Heart left ventricle (tissue), 16 donors: ENCODE results near the gene PCDHB10. TPM values are rescaled to one million over a fixed set of nuclear protein-coding genes. Genes with fewer than 3 reads are reported as not detected.
A peak's percentile ranks its signal among the peaks of the same experiment; 100 is the strongest.

Source experiments
- ATAC-seq, 4 donors: fragments of 200-7000 bp; cut with Tn5 transposase; one replicate each; pipeline ENCODE4 v1.9.1; 2020 to 2022; ENCODE audit warnings: moderate library complexity in 4 of 4, mild to moderate bottlenecking in 3 of 4, moderate number of reproducible peaks in 1 of 4
- DNase-seq, 5 donors: peaks; one replicate each; pipeline ENCODE4 v3.0.0-alpha.2; 2020
- H3K27ac ChIP-seq, 12 donors: fragments of 200-600 bp; sonication (generic) in 4 of 12; one replicate each; pipeline versions ENCODE4 v1.5.0 to v1.8.0; 2016 to 2022; ENCODE audit warnings: mild to moderate bottlenecking in 2 of 12
- H3K27me3 ChIP-seq, 9 donors: fragments of 200-600 bp; sonication (generic) in 2 of 9; one replicate each; pipeline versions ENCODE4 v1.5.1 to v1.8.0; 2016 to 2022; ENCODE audit warnings: mild to moderate bottlenecking in 3 of 9
- H3K36me3 ChIP-seq, 9 donors: fragments of 200-600 bp; sonication (generic) in 2 of 9; one replicate each; pipeline versions ENCODE4 v1.5.0 to v1.8.0; 2018 to 2022; ENCODE audit warnings: mild to moderate bottlenecking in 2 of 9
- H3K4me1 ChIP-seq, 12 donors: fragments of 200-600 bp; sonication (generic) in 4 of 12; one replicate each; pipeline versions ENCODE4 v1.5.0 to v1.8.0; 2016 to 2022; ENCODE audit warnings: mild to moderate bottlenecking in 3 of 12
- H3K4me3 ChIP-seq, 12 donors: fragments of 200-600 bp; sonication (generic) in 4 of 12; one replicate each; pipeline versions ENCODE4 v1.5.0 to v1.8.0; 2017 to 2022; ENCODE audit warnings: mild to moderate bottlenecking in 9 of 12, moderate library complexity in 4 of 12
- H3K9me3 ChIP-seq, 12 donors: fragments of 200-600 bp; sonication (generic) in 4 of 12; one replicate each; pipeline versions ENCODE4 v1.5.0 to v1.8.0; 2016 to 2022; ENCODE audit warnings: mild to moderate bottlenecking in 1 of 12
- POLR2A ChIP-seq, 2 donors: fragments of 450-650 bp; IDR thresholded peaks; one replicate each; pipeline ENCODE4 v1.6.1; 2017; ENCODE audit warnings: antibody characterized with exemption in 2 of 2, mild to moderate bottlenecking in 2 of 2, moderate library complexity in 2 of 2
- WGBS, 4 donors: extraction: QIAGEN DNeasy Blood & Tissue Kit in 2 of 4; methylation state at CpG; one replicate each; pipeline versions ENCODE4 v1.1.5 to v1.1.7; 2013 to 2018; 5-methylcytosine and 5-hydroxymethylcytosine counted together
- intact Hi-C, 10 donors: fragments of 100-400 bp; cut with DNase I; formaldehyde crosslinking; loops; one replicate each; pipeline versions ENCODE4 v1.11.1 to v1.14.2; 2022
- long read RNA-seq, 3 donors: library from polyadenylated mRNA; unstranded; transcript quantifications; one replicate each; pipeline ENCODE4 v2.0.0, GENCODE V29; 2020 to 2021
- polyA plus RNA-seq, 2 donors: library from polyadenylated mRNA; stranded (reverse); fragments of 200-250 nt; gene quantifications; one replicate each; pipeline ENCODE4 v1.2.3, GENCODE V29; 2013
- total RNA-seq, 9 donors: library from RNA; depleted of rRNA in 2 of 9; stranded (reverse); fragments of >200 nt in 2 of 9; fragmentation: NEBNext Ultra II Directional in 3 of 9; extraction: Animal tissue kit (Norgen Biotek cat#: 25700) in 3 of 9; gene quantifications; one replicate each; pipeline versions ENCODE4 v1.1.0 to v1.2.4, GENCODE V29; 2016 to 2023
- TF ChIP-seq, protein P1 (sequence below), 12 donors: fragments of 200-600 bp; sonication (generic) in 4 of 12; IDR thresholded peaks; one replicate each; pipeline versions ENCODE4 v1.5.0 to v1.8.0; 2018 to 2022; ENCODE audit warnings: antibody characterized with exemption in 12 of 12, mild to moderate bottlenecking in 5 of 12
- donor health status: ischemic (EF 13 %, LVEDD 7.1; RV severe dilation, severe dysfunction).
- donor health status: healthy with polysubstance abuse.
- donor health status: DM: no; HTN: yes; CAD: no.
- donor health status: DM: no; HTN: no; CAD: no.
- donor health status: ischemic (EF 25% LVEDD 6.9; RV normal size, moderate dysfunction).
- donor health status: ischemic (EF 25% LVEDD 5.7; RV mildly dilated, moderate dysfunction).
- donor health status: healthy.
- donor health status: DM: yes; HTN: yes; CAD: no.
- donor health status: ischemic (EF 35%, LVEDD 5.7; RV mildly dilated, moderate dysfunction).
- donor health status: nonischemic (EF 11% LVEDD 7.7; RV severe dilation, severe dysfunction).
- donor health status: DM: yes; HTN: yes; CAD: no.
- donor health status: PGD.
- donor health status: ischemic (EF 29% LVEDD 5.4; RV normal size, mild dysfunction).
- donor health status: nonischemic (EF 23%, LVEDD 6.1; RV moderate dilation, normal function).

PCDHB10 gene
- 1 to 10 TPM in 4 of 9 donors, under 1 TPM in 5; 0.35 to 1.4 (median 0.91) TPM for total RNA-seq
- under 1 TPM; 0.28 to 0.34 TPM for polyA plus RNA-seq
- long read RNA-seq, donor 1 = 0 reads
- long read RNA-seq, donor 2, partial matches to known transcripts = 0 of 1 reads
- long read RNA-seq, donor 2, other reads (novel, unspliced or antisense) = 1 of 1 reads
- long read RNA-seq, donor 3, partial matches to known transcripts = 0 of 1 reads
- long read RNA-seq, donor 3, other reads (novel, unspliced or antisense) = 0 of 1 reads

DNA sequence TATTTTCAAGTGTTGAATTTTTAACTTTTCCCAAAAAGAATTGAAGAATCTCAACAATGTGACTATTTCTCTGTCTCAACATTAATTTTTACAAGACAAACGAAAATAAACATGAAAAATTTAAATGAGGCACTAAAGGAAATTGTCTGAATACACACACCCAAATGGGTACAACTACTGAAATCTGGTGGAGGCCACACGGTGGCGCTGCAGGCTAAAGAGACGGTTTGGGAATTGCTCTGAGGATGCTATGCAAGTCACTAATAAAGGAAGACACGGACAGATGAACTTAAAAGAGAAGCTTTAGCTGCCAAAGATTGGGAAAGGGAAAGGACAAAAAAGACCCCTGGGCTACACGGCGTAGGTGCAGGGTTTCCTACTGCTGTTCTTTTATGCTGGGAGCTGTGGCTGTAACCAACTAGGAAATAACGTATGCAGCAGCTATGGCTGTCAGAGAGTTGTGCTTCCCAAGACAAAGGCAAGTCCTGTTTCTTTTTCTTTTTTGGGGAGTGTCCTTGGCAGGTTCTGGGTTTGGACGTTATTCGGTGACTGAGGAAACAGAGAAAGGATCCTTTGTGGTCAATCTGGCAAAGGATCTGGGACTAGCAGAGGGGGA lies at the start of gene PCDHB10:
TSS of gene PCDHB10 (plus strand) at position 244 of the 616 bp plus-strand sequence. CDS start at position 444, 200 bp downstream.
- Histone ChIP-seq H3K4me3 (peak within 1 kb of the TSS in 2 of 12 donors; percentile 3 to 29), H3K9me3 (peaks cover 0 to 94% (median 51%) of the 10 kb centered on the region in 12 donors), H3K27ac (no peak within 1 kb of the TSS), H3K27me3 (peaks cover 0 to 17% (median 0%) of the 10 kb centered on the region in 9 donors), H3K4me1 (no peaks in the 10 kb centered on the region), H3K36me3 (peaks cover 0 to under 1% (median 0%) of the 10 kb centered on the region in 9 donors)
- ATAC-seq (no peak), DNase-seq (no peak)
- intact Hi-C loops = loop anchor here in 1 of 10 donors (10.0 kb wide), 1 partner anchor 53 kb away; the partner anchor contains the start of gene PCDHB15
- TF ChIP-seq, protein P1, sequence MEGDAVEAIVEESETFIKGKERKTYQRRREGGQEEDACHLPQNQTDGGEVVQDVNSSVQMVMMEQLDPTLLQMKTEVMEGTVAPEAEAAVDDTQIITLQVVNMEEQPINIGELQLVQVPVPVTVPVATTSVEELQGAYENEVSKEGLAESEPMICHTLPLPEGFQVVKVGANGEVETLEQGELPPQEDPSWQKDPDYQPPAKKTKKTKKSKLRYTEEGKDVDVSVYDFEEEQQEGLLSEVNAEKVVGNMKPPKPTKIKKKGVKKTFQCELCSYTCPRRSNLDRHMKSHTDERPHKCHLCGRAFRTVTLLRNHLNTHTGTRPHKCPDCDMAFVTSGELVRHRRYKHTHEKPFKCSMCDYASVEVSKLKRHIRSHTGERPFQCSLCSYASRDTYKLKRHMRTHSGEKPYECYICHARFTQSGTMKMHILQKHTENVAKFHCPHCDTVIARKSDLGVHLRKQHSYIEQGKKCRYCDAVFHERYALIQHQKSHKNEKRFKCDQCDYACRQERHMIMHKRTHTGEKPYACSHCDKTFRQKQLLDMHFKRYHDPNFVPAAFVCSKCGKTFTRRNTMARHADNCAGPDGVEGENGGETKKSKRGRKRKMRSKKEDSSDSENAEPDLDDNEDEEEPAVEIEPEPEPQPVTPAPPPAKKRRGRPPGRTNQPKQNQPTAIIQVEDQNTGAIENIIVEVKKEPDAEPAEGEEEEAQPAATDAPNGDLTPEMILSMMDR (IDR thresholded peaks at IDR 0.05) = peak in 8 of 12 donors; percentile 12 to 51 (median 42)
- TF ChIP-seq POLR2A (IDR thresholded peaks at IDR 0.05) = no peak
- 6 to 11% (median 8%) methylated on average over 10 of the region's 10 CpGs for WGBS, 4 donors

DNA sequence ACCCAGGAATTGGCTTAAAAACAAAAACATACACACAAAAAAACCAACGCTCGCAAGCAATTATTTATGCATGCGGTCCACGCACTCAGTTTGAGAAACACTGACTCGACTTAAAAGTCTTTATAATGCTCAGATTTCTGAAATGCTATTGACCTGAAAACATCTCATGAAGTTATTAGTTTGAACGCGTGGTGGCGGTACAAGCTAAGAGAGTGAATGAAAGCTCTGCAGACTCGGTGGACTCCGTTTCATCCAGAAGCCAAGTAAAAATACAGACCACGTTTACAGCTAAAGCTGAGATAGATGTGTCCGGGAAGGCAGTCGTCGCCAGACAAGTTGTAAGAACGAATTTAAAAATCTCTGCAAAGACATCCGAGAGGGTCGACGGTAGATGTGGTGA lies 42.3 kb upstream of the PCDHB10 start, which contains the start of gene PCDHB6:
TSS of gene PCDHB6 (plus strand) at position 246 of the 400 bp plus-strand sequence. CDS start 201 bp downstream, outside the sequence.
- H3K27ac ChIP-seq = no peak within 1 kb of the TSS
- no peaks in the 10 kb centered on the region for H3K4me1 ChIP-seq
- no peak for DNase-seq
- ATAC-seq = no peak
- peaks cover 0 to 94% (median 39%) of the 10 kb centered on the region in 12 donors for H3K9me3 ChIP-seq
- intact Hi-C loops = no loop called here
- 12 to 16% (median 14%) methylated on average over 18 of the region's 18 CpGs for WGBS, 4 donors
- peaks cover 0 to 35% (median 4%) of the 10 kb centered on the region in 9 donors for H3K27me3 ChIP-seq
- no peak for TF ChIP-seq POLR2A (IDR thresholded peaks at IDR 0.05)
- TF ChIP-seq, protein P1 (IDR thresholded peaks at IDR 0.05) = peak in 6 of 12 donors; percentile 17 to 44 (median 31)
- H3K36me3 ChIP-seq = no peaks in the 10 kb centered on the region
- H3K4me3 ChIP-seq = peak within 1 kb of the TSS in 8 of 12 donors; percentile 8 to 37 (median 22)

DNA sequence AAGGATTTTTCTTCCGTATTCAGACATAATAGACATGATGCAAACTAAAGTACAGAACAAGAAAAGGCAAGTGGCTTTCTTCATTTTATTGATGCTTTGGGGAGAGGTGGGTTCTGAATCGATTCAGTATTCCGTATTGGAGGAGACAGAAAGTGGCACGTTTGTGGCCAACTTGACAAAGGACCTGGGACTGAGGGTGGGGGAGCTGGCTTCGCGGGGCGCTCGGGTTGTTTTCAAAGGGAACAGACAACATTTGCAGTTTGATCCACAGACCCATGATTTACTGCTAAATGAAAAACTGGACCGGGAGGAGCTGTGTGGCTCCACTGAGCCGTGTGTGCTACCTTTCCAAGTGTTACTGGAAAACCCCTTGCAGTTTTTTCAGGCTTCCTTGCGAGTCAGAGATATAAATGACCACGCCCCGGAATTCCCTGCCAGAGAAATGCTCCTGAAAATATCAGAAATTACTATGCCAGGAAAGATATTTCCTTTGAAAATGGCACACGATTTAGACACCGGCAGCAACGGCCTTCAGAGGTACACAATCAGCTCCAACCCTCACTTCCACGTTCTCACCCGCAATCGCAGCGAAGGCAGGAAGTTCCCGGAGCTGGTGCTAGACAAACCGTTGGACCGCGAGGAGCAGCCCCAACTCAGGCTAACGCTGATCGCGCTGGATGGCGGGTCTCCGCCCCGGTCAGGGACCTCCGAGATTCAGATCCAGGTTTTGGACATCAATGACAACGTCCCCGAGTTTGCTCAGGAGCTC lies 41.7 kb upstream of the PCDHB10 start:
- WGBS, 4 donors = 36 to 48% (median 39%) methylated on average over 32 to 33 of the region's 33 CpGs
- Histone ChIP-seq H3K9me3 (peaks cover 0 to 96% (median 42%) of the 10 kb centered on the region in 12 donors), H3K27ac (no peak overlapping the region), H3K4me3 (peak overlapping the region in 8 of 12 donors; percentile 8 to 37 (median 22)), H3K4me1 (no peaks in the 10 kb centered on the region), H3K36me3 (no peaks in the 10 kb centered on the region), H3K27me3 (peaks cover 0 to 36% (median 4%) of the 10 kb centered on the region in 9 donors)
- peak in 1 of 5 donors; percentile 43 for DNase-seq
- no peak for TF ChIP-seq POLR2A (IDR thresholded peaks at IDR 0.05)
- TF ChIP-seq, protein P1 (IDR thresholded peaks at IDR 0.05) = no peak
- ATAC-seq = no peak
- intact Hi-C loops = no loop called here
